Activated T-helper 17 cell treated with anti-CD3 and anti-CD28 coated beads, Interleukin-2, amount 50 U/mL, for 72 hours (primary cell): ENCODE results near the gene ERGIC2. TPM values are rescaled to one million over a fixed set of nuclear protein-coding genes. Genes with fewer than 3 reads are reported as not detected.

Source experiments
- ATAC-seq: fragments of 150-1000 bp; cut with Tn5 transposase; replicated peaks from 2 replicates; pipeline ENCODE4 v1.10.0; 2021; ENCODE audit warnings: mild to moderate bottlenecking, moderate library complexity
- H3K27ac Mint-ChIP-seq: one replicate; pipeline ENCODE4 v1.8.0; 2022; ENCODE audit warnings: mixed read lengths
- H3K27me3 Mint-ChIP-seq: one replicate; pipeline ENCODE4 v1.8.0; 2022; ENCODE audit warnings: mixed read lengths
- H3K36me3 Mint-ChIP-seq: one replicate; pipeline ENCODE4 v1.8.0; 2022; ENCODE audit warnings: low read depth, mild to moderate bottlenecking, mixed read lengths
- H3K4me1 Mint-ChIP-seq: one replicate; pipeline ENCODE4 v1.8.0; 2022; ENCODE audit warnings: mixed read lengths
- H3K4me3 Mint-ChIP-seq: one replicate; pipeline ENCODE4 v1.8.0; 2022; ENCODE audit warnings: mild to moderate bottlenecking, mixed read lengths
- H3K9me3 Mint-ChIP-seq: one replicate; pipeline ENCODE4 v1.8.0; 2022; ENCODE audit warnings: mixed read lengths
- total RNA-seq, 2 donors: library from RNA; stranded (reverse); gene quantifications; one replicate each; pipeline ENCODE4 v1.2.3, GENCODE V29; 2022

The ERGIC2 gene
- total RNA-seq, 2 donors from 2014 or later = 78.8 to 96.6 TPM

DNA sequence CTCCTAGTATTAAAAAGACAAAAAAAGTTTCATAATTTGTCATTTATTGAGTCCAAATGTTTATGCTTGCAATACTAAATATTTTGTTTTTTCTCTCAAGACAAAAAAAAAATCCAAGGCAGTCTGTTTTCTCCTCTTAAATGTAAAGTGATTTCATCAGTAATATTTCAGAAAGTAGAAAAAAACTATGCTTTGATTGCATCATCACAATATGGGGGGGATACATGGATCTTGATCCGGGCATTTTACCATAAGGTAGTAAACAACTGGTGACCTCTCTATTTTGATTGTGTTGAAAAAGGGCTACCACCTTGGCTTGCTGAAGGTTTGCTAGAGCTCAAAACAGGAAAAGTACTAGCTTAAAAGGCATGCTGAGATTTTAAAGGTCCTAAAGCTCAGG, 43.6 kb downstream of the ERGIC2 start:
- no peak overlapping the region for H3K27ac Mint-ChIP-seq
- no peaks in the 10 kb centered on the region for H3K9me3 Mint-ChIP-seq
- H3K4me3 Mint-ChIP-seq = no peak overlapping the region
- ATAC-seq = no peak
- no peaks in the 10 kb centered on the region for H3K27me3 Mint-ChIP-seq
- no peaks in the 10 kb centered on the region for H3K4me1 Mint-ChIP-seq
- H3K36me3 Mint-ChIP-seq = peaks cover 83% of the 10 kb centered on the region

DNA sequence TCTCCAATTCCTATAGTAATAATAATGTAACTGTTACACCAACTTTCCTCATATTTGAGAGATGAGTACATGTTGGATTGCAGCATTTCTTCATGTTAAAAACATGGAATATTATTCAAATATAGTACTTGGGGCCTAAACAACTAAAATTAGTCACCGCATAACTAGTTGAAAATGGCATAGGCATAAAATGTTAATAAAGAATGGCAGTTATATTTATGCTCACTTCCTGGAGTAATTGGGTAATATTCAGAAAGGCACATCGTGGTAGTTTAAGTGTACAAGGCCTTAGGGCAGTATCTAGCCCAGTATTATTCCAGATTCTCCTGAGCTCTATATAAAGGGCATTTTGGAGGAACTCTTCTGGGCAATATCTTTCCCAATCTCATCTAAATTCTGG, 46.0 kb downstream of the ERGIC2 start:
- no peaks in the 10 kb centered on the region for H3K27me3 Mint-ChIP-seq
- no peaks in the 10 kb centered on the region for H3K4me1 Mint-ChIP-seq
- H3K4me3 Mint-ChIP-seq = no peak overlapping the region
- no peaks in the 10 kb centered on the region for H3K9me3 Mint-ChIP-seq
- no peak overlapping the region for H3K27ac Mint-ChIP-seq
- no peak for ATAC-seq
- H3K36me3 Mint-ChIP-seq = peaks cover 59% of the 10 kb centered on the region

DNA sequence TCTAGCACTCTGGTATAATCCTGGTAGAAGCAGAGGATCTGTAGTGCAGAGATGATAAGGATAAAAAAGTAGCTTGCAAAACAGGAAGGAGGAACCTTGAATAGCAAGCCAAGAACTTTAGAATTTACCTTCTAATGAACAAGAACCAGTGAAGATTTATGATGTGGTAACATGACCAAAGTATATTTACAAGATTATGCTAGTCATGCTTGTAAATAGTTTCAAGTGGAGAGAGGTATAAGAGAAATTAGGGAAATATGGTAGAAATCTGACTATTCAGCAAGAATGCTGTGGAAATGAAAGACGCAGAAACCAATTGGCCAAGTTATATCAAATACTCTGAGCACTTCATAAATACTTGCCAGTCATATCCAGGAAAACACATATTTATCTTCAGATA, 47.8 kb downstream of the ERGIC2 start:
- Mint-ChIP-seq H3K27me3 (no peaks in the 10 kb centered on the region), H3K4me3 (no peak overlapping the region), H3K27ac (no peak overlapping the region), H3K9me3 (no peaks in the 10 kb centered on the region), H3K4me1 (no peaks in the 10 kb centered on the region), H3K36me3 (peaks cover 42% of the 10 kb centered on the region)
- no peak for ATAC-seq

DNA sequence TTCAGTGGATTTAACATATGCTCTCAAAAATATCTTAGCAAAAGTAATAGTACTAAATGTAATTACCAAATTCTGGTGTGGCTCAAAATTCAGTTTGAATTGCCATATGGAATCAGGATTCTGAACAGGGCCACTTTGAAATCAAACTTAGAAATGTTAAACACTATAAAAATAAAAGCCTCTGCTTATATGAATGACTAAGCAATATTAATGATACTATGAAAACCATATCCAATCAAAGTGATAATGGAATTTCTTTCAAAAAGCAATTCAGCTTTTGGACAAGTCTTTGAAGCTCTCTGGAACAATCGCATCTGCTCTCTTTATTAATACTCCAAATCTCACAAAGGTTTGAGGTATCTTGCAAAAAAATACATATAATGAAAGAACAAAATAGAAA, 51.6 kb downstream of the ERGIC2 start:
- Mint-ChIP-seq H3K27ac (no peak overlapping the region), H3K4me1 (peaks cover 4% of the 10 kb centered on the region), H3K36me3 (peaks cover 20% of the 10 kb centered on the region), H3K4me3 (no peak overlapping the region), H3K27me3 (no peaks in the 10 kb centered on the region), H3K9me3 (no peaks in the 10 kb centered on the region)
- ATAC-seq = no peak

DNA sequence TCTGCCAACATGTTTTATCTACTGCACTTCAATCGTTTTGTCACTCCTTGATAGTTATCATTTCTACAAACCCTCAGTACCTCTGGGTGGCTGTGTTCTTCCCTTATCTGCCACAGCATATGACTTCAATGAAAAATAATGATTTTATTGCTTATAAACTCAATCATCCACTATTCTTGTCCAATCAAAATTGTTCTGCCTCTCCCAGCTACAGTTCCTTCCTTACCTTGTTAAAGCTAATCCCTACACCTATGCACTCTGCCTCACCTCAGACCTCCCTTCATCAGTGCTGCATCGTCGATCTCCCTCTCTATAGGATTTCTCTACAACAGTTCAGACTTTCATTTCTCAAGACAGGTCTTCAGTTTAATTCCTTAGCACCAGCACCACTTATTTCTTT, 58.8 kb downstream of the ERGIC2 start:
- no peaks in the 10 kb centered on the region for H3K9me3 Mint-ChIP-seq
- no peak overlapping the region for H3K27ac Mint-ChIP-seq
- no peaks in the 10 kb centered on the region for H3K27me3 Mint-ChIP-seq
- H3K4me3 Mint-ChIP-seq = no peak overlapping the region
- no peak for ATAC-seq
- H3K36me3 Mint-ChIP-seq = peaks cover 46% of the 10 kb centered on the region
- peaks cover 14% of the 10 kb centered on the region for H3K4me1 Mint-ChIP-seq

DNA sequence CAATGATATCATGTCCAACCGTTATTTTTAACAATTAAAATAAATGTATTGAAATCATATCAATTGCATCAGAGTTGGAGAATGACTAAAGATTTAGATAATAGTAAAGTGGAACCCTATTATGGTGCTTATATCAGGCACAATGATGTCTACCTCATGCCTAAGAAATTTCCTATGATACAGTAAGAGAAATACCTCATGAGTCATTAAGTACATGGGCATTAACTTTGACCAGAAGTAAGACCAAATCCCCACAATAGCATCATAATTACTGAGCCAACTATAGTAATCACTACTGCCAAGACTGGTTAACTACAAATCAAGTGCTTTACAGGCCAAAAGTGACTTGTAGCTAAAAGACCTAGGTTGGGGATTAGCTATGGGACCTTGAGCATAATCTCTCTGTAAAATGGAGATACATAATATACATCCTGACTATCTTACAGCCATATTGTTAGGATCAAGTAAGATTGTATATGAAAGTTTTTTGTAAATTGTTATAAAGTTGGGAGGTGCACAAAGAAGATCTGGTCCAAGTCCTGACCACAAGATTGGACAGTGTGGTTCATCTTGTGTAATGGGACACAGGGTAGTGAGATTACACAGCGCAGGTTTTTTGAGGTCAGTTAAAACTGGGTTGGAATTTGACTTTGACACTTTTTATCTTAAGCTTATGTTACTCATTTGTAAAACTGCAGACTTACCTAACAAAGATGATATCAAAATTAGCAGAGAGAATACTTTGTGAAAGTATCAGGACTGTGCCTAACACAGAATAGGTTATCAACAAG, 60.5 kb downstream of the ERGIC2 start:
- Mint-ChIP-seq H3K36me3 (peaks cover 43% of the 10 kb centered on the region), H3K27me3 (no peaks in the 10 kb centered on the region), H3K4me1 (peaks cover 13% of the 10 kb centered on the region), H3K9me3 (no peaks in the 10 kb centered on the region), H3K4me3 (no peak overlapping the region), H3K27ac (no peak overlapping the region)
- no peak for ATAC-seq

DNA sequence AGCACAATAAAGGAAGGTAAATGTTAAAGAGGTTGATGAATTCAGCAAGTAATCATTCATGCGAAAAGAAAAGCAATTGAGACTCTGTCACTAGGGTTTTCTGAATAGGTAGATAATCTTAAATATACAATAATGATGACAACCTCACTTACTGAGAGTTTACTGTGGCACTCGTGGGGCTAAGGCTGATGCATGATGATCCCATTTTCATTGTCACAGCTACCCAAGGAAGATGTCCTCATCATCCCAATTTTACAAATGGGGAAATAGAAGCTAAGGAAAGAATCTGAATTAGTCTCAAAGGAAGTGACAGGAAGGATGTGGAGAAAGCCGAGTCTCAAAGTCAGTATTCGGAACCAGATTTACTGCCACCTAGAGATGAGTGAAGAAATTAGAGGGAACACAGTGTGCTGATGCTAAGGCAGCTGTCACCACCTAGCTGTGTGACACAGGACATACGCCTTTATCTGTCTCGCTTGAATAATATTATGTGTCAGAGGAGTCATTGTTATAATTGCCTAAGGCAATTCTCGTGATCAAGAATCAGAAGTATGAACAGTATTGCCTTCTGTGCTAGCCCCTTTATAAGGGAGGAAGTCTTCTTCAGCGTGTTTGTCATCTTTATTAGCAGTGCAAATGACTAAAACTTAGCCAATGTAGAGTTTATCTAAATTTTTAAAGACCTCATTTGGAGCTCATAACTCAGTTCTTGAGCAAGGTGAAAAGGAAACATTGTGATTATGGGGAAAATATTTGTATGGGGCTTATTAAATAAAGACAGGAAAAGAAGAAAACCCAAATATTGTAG, 63.2 kb downstream of the ERGIC2 start:
- peak; percentile 99 for ATAC-seq
- Mint-ChIP-seq H3K27me3 (no peaks in the 10 kb centered on the region), H3K36me3 (peaks cover 23% of the 10 kb centered on the region), H3K4me3 (no peak overlapping the region), H3K4me1 (peaks cover 10% of the 10 kb centered on the region), H3K27ac (no peak overlapping the region), H3K9me3 (no peaks in the 10 kb centered on the region)

DNA sequence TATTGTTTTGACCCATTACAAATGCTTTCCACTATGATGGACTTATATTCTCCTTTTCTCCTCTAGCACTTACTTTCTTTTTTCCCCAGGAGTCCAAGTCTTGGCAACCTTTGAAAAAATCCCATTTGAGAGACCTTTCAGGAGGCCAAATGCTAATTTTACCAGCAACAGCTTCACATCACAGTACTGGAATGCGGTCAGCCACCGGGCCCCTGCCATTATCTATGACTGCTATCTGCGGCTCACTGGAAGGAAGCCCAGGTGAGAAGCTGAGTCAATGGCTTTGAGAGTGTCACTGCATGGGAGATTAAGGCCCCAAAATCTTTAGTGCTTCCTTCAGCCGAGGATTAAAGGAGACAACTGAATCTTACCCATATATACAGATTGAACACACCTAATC, 64.2 kb downstream of the ERGIC2 start:
- no peaks in the 10 kb centered on the region for H3K9me3 Mint-ChIP-seq
- no peak for ATAC-seq
- no peak overlapping the region for H3K27ac Mint-ChIP-seq
- peaks cover 13% of the 10 kb centered on the region for H3K36me3 Mint-ChIP-seq
- no peaks in the 10 kb centered on the region for H3K27me3 Mint-ChIP-seq
- H3K4me3 Mint-ChIP-seq = no peak overlapping the region
- peaks cover 10% of the 10 kb centered on the region for H3K4me1 Mint-ChIP-seq

DNA sequence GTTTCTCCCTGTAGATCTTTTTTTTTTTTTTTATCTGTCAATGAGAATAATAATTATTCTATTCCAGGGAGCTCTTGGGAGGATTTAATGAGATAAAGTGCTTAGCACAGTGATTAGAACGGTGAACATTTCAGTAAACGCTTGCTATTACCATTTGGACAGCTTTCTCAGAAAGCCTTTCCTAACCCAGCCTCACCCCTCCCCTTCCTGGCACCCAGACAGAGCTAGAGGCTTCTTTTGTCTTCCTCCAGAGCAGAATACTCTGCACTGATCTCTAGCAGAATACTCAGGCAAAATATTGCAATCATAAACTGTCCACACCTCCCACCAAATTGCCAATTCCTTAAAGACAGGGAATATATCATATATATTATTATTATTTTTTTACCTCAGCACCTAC, 66.6 kb downstream of the ERGIC2 start:
- H3K4me1 Mint-ChIP-seq = peaks cover 10% of the 10 kb centered on the region
- no peaks in the 10 kb centered on the region for H3K27me3 Mint-ChIP-seq
- no peaks in the 10 kb centered on the region for H3K9me3 Mint-ChIP-seq
- no peaks in the 10 kb centered on the region for H3K36me3 Mint-ChIP-seq
- no peak for ATAC-seq
- H3K4me3 Mint-ChIP-seq = no peak overlapping the region
- no peak overlapping the region for H3K27ac Mint-ChIP-seq

DNA sequence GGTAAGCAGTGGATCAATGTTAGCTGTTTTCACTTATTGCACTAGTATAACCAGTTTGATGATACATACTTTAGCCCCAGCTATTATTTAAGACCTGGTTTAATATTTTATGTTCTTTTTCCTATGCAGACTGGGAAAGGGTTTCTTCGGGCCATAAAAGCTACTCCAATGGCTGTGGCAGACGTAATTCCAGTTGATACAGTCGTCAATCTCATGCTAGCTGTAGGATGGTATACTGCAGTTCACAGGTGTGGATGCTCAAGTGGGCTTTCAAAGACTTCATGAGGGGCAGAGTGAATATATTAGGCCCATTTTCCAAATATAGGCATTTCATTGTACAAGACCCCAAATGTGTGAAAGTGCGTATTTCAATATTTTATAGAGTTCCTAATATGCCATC, 70.1 kb downstream of the ERGIC2 start:
- Mint-ChIP-seq H3K4me3 (no peak overlapping the region), H3K27ac (no peak overlapping the region), H3K36me3 (no peaks in the 10 kb centered on the region), H3K4me1 (no peaks in the 10 kb centered on the region), H3K27me3 (no peaks in the 10 kb centered on the region), H3K9me3 (no peaks in the 10 kb centered on the region)
- no peak for ATAC-seq

DNA sequence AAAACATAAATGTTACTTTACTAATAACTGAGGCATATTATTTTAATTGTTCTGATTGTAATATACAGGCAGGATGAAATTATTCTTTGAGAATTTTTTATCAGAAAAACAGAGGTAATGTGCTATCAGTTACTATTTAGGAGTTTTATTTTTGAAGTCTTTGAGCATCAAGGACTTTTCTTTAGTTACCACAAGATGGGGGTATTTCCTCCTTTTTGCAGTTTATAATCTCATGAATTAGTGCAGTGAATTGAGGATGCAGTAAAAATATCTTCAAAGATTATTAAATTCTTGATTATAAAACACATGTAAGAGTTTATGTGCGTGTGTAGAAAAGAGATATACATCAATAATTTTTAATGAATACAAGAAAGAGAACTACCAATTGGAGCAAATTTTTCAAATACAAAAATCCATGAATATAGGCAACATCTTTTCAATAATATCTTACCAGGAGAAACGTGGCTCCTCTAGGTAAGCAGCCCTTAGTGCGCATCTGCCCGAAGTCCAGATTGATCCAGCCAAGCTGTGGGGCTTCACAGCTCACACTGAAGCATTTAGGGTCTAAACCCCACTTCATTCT, 71.6 kb downstream of the ERGIC2 start:
- Mint-ChIP-seq H3K36me3 (no peaks in the 10 kb centered on the region), H3K4me1 (no peaks in the 10 kb centered on the region), H3K9me3 (no peaks in the 10 kb centered on the region), H3K27ac (no peak overlapping the region), H3K27me3 (no peaks in the 10 kb centered on the region), H3K4me3 (no peak overlapping the region)
- ATAC-seq = no peak

DNA sequence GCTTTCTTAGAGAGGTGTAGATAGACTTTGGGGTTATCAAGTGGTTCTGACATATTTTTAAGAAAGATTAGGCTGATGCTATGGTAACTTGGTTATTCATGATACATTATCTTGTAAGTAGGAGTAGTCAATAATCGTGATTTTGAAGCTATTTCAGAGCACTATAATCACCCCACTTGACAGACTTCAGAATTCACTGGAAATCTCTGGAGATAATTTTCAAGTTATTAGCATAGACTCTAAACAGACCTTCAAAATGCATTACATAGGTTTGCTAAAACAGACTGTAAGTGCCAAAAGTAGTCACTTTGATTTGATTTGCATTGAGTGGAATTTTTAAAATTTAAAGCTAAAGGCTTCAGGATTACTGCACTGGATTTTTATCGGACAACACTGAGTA, 74.3 kb downstream of the ERGIC2 start:
- no peak overlapping the region for H3K4me3 Mint-ChIP-seq
- H3K4me1 Mint-ChIP-seq = no peaks in the 10 kb centered on the region
- no peak for ATAC-seq
- H3K27ac Mint-ChIP-seq = no peak overlapping the region
- H3K36me3 Mint-ChIP-seq = no peaks in the 10 kb centered on the region
- H3K9me3 Mint-ChIP-seq = no peaks in the 10 kb centered on the region
- H3K27me3 Mint-ChIP-seq = no peaks in the 10 kb centered on the region

DNA sequence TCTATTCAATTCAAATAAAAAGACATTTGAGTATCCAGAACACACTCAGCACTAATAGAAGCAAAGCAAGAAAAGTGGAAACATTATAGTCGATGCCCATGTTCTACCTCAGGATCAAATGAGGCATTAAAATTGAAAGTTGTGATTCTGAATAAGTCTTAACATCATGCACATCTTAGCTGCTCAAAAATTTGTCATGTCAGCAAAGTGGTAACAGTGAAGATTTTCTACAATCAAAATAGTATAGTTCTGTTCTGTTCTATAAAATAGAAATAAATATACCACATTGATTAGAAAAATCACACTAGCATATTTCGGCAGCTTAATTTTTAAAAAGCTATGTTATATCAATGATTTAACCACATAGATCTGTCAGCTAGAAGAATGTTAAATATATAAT, 74.7 kb downstream of the ERGIC2 start:
- no peaks in the 10 kb centered on the region for H3K4me1 Mint-ChIP-seq
- no peak overlapping the region for H3K27ac Mint-ChIP-seq
- no peak overlapping the region for H3K4me3 Mint-ChIP-seq
- no peak for ATAC-seq
- no peaks in the 10 kb centered on the region for H3K27me3 Mint-ChIP-seq
- no peaks in the 10 kb centered on the region for H3K9me3 Mint-ChIP-seq
- H3K36me3 Mint-ChIP-seq = no peaks in the 10 kb centered on the region

DNA sequence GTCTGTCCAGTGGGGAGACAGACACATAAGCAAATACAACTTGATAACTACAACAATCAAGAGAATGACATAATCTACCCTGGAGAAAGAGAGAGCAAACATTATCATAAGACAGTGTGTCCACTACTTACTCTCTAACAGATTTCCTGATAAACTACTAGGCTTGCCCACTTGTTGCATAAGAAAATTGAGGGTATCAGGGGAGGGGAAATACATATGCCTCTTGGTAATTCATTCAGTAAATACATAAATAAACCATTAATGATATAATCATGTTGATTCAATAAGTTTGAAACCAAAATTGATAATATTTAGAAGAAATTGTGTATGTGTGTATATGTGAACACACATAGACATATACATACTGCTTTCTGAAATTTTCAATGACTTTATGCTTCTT, 76.6 kb downstream of the ERGIC2 start:
- no peak for ATAC-seq
- Mint-ChIP-seq H3K4me1 (no peaks in the 10 kb centered on the region), H3K27ac (no peak overlapping the region), H3K4me3 (no peak overlapping the region), H3K9me3 (no peaks in the 10 kb centered on the region), H3K27me3 (no peaks in the 10 kb centered on the region), H3K36me3 (no peaks in the 10 kb centered on the region)

DNA sequence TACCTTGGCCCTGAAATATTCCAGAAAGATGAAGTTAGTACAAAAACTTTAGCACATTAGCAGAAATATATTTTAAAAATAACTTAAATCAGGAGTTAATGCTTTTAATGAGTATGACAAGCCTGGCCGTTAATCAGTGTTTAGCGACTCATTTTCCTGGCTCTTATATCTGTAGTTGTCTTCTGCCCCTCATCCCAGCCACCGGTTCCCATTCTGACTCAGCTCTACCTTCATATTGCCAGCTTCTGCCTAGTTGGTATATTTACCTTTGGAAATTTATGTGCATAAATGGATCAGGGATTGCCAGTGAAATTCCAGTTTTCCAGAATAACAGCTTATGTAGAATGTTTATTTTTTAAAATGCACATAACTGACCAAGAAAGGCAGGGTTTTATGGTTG, 79.9 kb downstream of the ERGIC2 start:
- H3K27ac Mint-ChIP-seq = no peak overlapping the region
- ATAC-seq = no peak
- H3K36me3 Mint-ChIP-seq = no peaks in the 10 kb centered on the region
- H3K27me3 Mint-ChIP-seq = no peaks in the 10 kb centered on the region
- no peak overlapping the region for H3K4me3 Mint-ChIP-seq
- H3K4me1 Mint-ChIP-seq = no peaks in the 10 kb centered on the region
- H3K9me3 Mint-ChIP-seq = no peaks in the 10 kb centered on the region
